Ovary (tissue), 9 donors: Measurements from ENCODE around the gene NUTM2D. TPM values are rescaled to one million over a fixed set of nuclear protein-coding genes. Genes with fewer than 3 reads are reported as not detected.

Experiments used
- polyA plus RNA-seq, 2 donors: library from polyadenylated mRNA; stranded (reverse); fragments of 200-250 nt in 1 of 2; fragments of 350-450 nt in 1 of 2; fragmentation: Illumina TruSeq in 1 of 2; extraction: RNeasy Lipid Tissue Mini Kit (QIAGEN cat#74804) in 1 of 2; gene quantifications; one replicate each; pipeline ENCODE4 v1.2.3, GENCODE V29; 2013 to 2014
- small RNA-seq: library from RNA; depleted of rRNA; stranded (forward); fragments of <200 nt; gene quantifications from one replicate; pipeline ENCODE3, GENCODE V24; 2016
- total RNA-seq, 7 donors: library from RNA; depleted of rRNA in 2 of 7; stranded (reverse); fragments of >200 nt in 2 of 7; fragmentation: NEBNext Ultra II Directional in 3 of 7; extraction: Animal tissue kit (Norgen Biotek cat#: 25700) in 3 of 7; gene quantifications; one replicate each; pipeline versions ENCODE4 v1.1.0 to v1.2.4, GENCODE V29; 2016 to 2023
- donor health status: DM: no; HTN: no; CAD: no; lungs with moderate emphysema.
- donor health status: DM: no; HTN: no; CAD: no.
- donor health status: Bipolar disorder and iron deficiency.
- donor health status: DM: yes; HTN: yes; CAD: no.
- donor health status: DM: no; HTN: no; CAD: no.
- donor health status: DM: yes; HTN: yes; CAD: no.

Gene NUTM2D
- total and polyA plus RNA-seq, 9 donors, result 1.3 to 6.4 (median 4.7) TPM

Small RNA genes within 50 kb of the gene (small RNA-seq; reads per million reads assigned to genes)
- gene AL355334.1, result not detected

Other genes with a start within 250 kb of the NUTM2D start
- gene NUTM2A, start 132.3 kb upstream of the NUTM2D start, total RNA-seq, result 1 to 10 TPM in 5 of 7 donors, under 1 TPM in 2; 0.72 to 2.5 (median 1.1) TPM
- gene NUTM2A, start 132.3 kb upstream of the NUTM2D start, polyA plus RNA-seq, result 1 to 10 TPM in 1 of 2 donors, not detected in 1; 2.5 TPM
- 10 to 100 TPM in 6 of 7 donors, 1 to 10 TPM in 1; 9.8 to 21.8 (median 12.3) TPM for gene MINPP1, start 147.1 kb downstream of the NUTM2D start, total RNA-seq
- 10 to 100 TPM; 10.1 to 13.8 TPM for gene MINPP1, start 147.1 kb downstream of the NUTM2D start, polyA plus RNA-seq